ENCODE measurements around the gene HMGCR.

GRCh38 chr5:75310212-75310611 lies 26.8 kb upstream of the HMGCR start:
- TF ChIP-seq, protein P1, sequence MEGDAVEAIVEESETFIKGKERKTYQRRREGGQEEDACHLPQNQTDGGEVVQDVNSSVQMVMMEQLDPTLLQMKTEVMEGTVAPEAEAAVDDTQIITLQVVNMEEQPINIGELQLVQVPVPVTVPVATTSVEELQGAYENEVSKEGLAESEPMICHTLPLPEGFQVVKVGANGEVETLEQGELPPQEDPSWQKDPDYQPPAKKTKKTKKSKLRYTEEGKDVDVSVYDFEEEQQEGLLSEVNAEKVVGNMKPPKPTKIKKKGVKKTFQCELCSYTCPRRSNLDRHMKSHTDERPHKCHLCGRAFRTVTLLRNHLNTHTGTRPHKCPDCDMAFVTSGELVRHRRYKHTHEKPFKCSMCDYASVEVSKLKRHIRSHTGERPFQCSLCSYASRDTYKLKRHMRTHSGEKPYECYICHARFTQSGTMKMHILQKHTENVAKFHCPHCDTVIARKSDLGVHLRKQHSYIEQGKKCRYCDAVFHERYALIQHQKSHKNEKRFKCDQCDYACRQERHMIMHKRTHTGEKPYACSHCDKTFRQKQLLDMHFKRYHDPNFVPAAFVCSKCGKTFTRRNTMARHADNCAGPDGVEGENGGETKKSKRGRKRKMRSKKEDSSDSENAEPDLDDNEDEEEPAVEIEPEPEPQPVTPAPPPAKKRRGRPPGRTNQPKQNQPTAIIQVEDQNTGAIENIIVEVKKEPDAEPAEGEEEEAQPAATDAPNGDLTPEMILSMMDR (IDR thresholded peaks at IDR 0.05 in 4 of 5, conservative IDR thresholded peaks at IDR 0.05 in 1 of 5): no peak
- no peak for TF ChIP-seq POLR2A (IDR thresholded peaks at IDR 0.05)

Data from gastrocnemius medialis (tissue), 4 donors.